Measurements from ENCODE around the gene GPER1. TPM values are rescaled to one million over a fixed set of nuclear protein-coding genes. Genes with fewer than 3 reads are reported as not detected.

Gene GPER1
- total and polyA plus RNA-seq, 2 experiments from 2014 or later, result 0.89 TPM; not detected in 1

DNA sequence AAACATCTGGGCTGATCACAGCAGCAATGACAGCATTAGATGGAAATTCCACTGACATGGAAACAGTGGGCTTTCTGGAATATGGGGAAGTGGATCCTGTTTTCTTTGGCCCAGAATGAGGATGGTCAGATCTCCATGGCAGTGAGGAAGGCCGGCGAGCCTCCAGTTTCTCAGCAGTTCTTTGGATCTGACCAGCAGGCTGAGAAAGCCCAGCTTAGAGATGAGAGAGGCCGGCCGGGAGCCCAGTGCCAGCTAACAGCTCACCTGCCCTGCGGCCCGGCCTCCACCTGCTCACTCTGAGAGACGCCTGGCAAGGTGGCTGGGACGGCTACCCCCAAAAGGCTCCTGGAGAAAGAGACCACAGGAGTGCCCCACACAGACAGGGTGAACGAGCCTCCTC, 24.2 kb downstream of the GPER1 start:
- no peak overlapping the region for H3K4me3 ChIP-seq
- Mint-ChIP-seq H3K27ac (no peak overlapping the region), H3K9me3 (no peaks in the 10 kb centered on the region), H3K4me3 (no peak overlapping the region), H3K4me1 (no peaks in the 10 kb centered on the region; the same call in 2 of the 3 replicates), H3K27me3 (ENCODE audit: insufficient read depth, low read depth, poor library complexity) (peaks cover 8% of the 10 kb centered on the region), H3K36me3 (ENCODE audit: low read depth) (peaks cover 5% of the 10 kb centered on the region)
- no peaks in the 10 kb centered on the region for H3K4me1 ChIP-seq (ENCODE audit: insufficient read depth)
- TF ChIP-seq, protein P1, sequence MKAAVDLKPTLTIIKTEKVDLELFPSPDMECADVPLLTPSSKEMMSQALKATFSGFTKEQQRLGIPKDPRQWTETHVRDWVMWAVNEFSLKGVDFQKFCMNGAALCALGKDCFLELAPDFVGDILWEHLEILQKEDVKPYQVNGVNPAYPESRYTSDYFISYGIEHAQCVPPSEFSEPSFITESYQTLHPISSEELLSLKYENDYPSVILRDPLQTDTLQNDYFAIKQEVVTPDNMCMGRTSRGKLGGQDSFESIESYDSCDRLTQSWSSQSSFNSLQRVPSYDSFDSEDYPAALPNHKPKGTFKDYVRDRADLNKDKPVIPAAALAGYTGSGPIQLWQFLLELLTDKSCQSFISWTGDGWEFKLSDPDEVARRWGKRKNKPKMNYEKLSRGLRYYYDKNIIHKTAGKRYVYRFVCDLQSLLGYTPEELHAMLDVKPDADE (IDR thresholded peaks at IDR 0.05), result no peak
- TF ChIP-seq EZH2 (IDR thresholded peaks at IDR 0.05; ENCODE audit: low read depth, unreplicated experiment) (no peak), ZNF114 (CRISPR knock-in tag; IDR thresholded peaks at IDR 0.05) (no peak), POLR2AphosphoS5 (IDR thresholded peaks at IDR 0.05; ENCODE audit: low read depth) (no peak)
- TF ChIP-seq, protein P2, sequence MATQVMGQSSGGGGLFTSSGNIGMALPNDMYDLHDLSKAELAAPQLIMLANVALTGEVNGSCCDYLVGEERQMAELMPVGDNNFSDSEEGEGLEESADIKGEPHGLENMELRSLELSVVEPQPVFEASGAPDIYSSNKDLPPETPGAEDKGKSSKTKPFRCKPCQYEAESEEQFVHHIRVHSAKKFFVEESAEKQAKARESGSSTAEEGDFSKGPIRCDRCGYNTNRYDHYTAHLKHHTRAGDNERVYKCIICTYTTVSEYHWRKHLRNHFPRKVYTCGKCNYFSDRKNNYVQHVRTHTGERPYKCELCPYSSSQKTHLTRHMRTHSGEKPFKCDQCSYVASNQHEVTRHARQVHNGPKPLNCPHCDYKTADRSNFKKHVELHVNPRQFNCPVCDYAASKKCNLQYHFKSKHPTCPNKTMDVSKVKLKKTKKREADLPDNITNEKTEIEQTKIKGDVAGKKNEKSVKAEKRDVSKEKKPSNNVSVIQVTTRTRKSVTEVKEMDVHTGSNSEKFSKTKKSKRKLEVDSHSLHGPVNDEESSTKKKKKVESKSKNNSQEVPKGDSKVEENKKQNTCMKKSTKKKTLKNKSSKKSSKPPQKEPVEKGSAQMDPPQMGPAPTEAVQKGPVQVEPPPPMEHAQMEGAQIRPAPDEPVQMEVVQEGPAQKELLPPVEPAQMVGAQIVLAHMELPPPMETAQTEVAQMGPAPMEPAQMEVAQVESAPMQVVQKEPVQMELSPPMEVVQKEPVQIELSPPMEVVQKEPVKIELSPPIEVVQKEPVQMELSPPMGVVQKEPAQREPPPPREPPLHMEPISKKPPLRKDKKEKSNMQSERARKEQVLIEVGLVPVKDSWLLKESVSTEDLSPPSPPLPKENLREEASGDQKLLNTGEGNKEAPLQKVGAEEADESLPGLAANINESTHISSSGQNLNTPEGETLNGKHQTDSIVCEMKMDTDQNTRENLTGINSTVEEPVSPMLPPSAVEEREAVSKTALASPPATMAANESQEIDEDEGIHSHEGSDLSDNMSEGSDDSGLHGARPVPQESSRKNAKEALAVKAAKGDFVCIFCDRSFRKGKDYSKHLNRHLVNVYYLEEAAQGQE (IDR thresholded peaks at IDR 0.05; ENCODE audit: unreplicated experiment), result no peak
- no peak for ATAC-seq
- no peak overlapping the region for H2AFZ ChIP-seq
- no peak overlapping the region for H3K27ac ChIP-seq (ENCODE audit: low read depth)
- no peaks in the 10 kb centered on the region for H3K9me2 ChIP-seq (ENCODE audit: insufficient read depth)
- H4K20me1 ChIP-seq (replicated peaks; ENCODE audit: insufficient read depth), result peaks cover 7% of the 10 kb centered on the region; the same call in 1 of the 2 replicates
- H3K36me3 ChIP-seq (ENCODE audit: insufficient read depth), result no peaks in the 10 kb centered on the region
- peaks cover 48% of the 10 kb centered on the region for H3K79me2 ChIP-seq (replicated peaks; ENCODE audit: insufficient read depth)
- no peak for DNase-seq (ENCODE audit: low spot score)
- no peaks in the 10 kb centered on the region for H3K27me3 ChIP-seq (ENCODE audit: insufficient read depth)
- no peak overlapping the region for H3K4me2 ChIP-seq
- H3F3A ChIP-seq (replicated peaks; ENCODE audit: low read depth), result no peaks in the 10 kb centered on the region

DNA sequence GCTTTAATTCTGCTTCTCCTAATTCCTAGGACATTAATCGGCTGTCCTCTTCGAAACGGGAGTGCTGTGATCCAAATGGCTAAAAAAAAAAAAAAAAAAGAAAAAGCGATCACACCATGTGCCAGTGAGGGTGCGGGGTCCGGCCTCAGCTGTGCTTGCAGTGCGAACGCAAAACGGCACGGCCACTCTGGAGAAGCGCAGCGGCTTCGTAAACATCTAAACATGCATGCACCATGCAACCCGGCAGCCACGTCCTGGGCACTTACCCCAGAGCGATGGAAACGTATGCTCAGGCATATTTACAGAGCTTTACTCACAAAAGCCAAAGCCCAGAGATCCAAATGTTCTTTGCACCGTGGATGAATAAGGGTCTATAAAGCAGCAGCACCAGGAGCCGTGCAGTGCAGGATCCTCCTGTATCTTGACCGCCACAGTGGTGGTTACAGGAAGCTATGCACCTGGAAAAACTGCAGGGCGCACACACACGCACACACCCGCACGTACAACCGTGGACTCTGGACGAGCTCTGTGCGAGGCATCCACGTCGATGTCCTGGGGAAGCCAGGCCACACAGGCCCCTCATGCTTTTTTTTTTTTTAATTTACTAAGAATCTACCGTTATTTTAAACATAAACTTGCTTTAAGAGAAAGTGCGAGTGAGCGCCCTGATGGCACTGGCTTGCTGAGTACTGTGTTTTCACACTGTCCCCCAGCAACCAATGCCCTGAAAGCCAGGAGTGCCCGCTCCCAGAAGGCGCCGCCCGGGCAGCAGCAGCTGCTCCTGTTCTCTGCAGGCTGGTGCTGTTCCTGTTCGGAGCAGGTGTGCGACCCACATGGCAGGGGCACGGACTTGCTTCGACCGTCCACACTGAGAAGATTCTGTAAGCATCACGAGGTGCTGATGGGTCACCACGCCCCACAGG, 25.0 kb downstream of the GPER1 start:
- H3K36me3 Mint-ChIP-seq (ENCODE audit: low read depth), result peaks cover 13% of the 10 kb centered on the region
- H3F3A ChIP-seq (replicated peaks; ENCODE audit: low read depth), result no peaks in the 10 kb centered on the region
- ATAC-seq, result no peak
- no peak for DNase-seq (ENCODE audit: low spot score)
- H3K4me3 ChIP-seq, result no peak overlapping the region
- H3K4me3 Mint-ChIP-seq, result no peak overlapping the region
- H3K79me2 ChIP-seq (replicated peaks; ENCODE audit: insufficient read depth), result peaks cover 51% of the 10 kb centered on the region
- H3K27me3 Mint-ChIP-seq (ENCODE audit: insufficient read depth, low read depth, poor library complexity), result peaks cover 13% of the 10 kb centered on the region
- no peak overlapping the region; the same call in 1 of the 2 replicates for H3K27ac Mint-ChIP-seq
- H3K4me2 ChIP-seq, result no peak overlapping the region
- peaks cover 7% of the 10 kb centered on the region; the same call in 1 of the 2 replicates for H4K20me1 ChIP-seq (replicated peaks; ENCODE audit: insufficient read depth)
- H3K27me3 ChIP-seq (ENCODE audit: insufficient read depth), result no peaks in the 10 kb centered on the region
- H3K9me2 ChIP-seq (ENCODE audit: insufficient read depth), result no peaks in the 10 kb centered on the region
- H3K36me3 ChIP-seq (ENCODE audit: insufficient read depth), result no peaks in the 10 kb centered on the region
- no peak overlapping the region for H3K27ac ChIP-seq (ENCODE audit: low read depth)
- H3K4me1 Mint-ChIP-seq, result no peaks in the 10 kb centered on the region; the same call in 2 of the 3 replicates
- H3K4me1 ChIP-seq (ENCODE audit: insufficient read depth), result no peaks in the 10 kb centered on the region
- H3K9me3 Mint-ChIP-seq, result no peaks in the 10 kb centered on the region; the same call in 2 of the 3 replicates
- no peak overlapping the region for H2AFZ ChIP-seq
- TF ChIP-seq, protein P3, sequence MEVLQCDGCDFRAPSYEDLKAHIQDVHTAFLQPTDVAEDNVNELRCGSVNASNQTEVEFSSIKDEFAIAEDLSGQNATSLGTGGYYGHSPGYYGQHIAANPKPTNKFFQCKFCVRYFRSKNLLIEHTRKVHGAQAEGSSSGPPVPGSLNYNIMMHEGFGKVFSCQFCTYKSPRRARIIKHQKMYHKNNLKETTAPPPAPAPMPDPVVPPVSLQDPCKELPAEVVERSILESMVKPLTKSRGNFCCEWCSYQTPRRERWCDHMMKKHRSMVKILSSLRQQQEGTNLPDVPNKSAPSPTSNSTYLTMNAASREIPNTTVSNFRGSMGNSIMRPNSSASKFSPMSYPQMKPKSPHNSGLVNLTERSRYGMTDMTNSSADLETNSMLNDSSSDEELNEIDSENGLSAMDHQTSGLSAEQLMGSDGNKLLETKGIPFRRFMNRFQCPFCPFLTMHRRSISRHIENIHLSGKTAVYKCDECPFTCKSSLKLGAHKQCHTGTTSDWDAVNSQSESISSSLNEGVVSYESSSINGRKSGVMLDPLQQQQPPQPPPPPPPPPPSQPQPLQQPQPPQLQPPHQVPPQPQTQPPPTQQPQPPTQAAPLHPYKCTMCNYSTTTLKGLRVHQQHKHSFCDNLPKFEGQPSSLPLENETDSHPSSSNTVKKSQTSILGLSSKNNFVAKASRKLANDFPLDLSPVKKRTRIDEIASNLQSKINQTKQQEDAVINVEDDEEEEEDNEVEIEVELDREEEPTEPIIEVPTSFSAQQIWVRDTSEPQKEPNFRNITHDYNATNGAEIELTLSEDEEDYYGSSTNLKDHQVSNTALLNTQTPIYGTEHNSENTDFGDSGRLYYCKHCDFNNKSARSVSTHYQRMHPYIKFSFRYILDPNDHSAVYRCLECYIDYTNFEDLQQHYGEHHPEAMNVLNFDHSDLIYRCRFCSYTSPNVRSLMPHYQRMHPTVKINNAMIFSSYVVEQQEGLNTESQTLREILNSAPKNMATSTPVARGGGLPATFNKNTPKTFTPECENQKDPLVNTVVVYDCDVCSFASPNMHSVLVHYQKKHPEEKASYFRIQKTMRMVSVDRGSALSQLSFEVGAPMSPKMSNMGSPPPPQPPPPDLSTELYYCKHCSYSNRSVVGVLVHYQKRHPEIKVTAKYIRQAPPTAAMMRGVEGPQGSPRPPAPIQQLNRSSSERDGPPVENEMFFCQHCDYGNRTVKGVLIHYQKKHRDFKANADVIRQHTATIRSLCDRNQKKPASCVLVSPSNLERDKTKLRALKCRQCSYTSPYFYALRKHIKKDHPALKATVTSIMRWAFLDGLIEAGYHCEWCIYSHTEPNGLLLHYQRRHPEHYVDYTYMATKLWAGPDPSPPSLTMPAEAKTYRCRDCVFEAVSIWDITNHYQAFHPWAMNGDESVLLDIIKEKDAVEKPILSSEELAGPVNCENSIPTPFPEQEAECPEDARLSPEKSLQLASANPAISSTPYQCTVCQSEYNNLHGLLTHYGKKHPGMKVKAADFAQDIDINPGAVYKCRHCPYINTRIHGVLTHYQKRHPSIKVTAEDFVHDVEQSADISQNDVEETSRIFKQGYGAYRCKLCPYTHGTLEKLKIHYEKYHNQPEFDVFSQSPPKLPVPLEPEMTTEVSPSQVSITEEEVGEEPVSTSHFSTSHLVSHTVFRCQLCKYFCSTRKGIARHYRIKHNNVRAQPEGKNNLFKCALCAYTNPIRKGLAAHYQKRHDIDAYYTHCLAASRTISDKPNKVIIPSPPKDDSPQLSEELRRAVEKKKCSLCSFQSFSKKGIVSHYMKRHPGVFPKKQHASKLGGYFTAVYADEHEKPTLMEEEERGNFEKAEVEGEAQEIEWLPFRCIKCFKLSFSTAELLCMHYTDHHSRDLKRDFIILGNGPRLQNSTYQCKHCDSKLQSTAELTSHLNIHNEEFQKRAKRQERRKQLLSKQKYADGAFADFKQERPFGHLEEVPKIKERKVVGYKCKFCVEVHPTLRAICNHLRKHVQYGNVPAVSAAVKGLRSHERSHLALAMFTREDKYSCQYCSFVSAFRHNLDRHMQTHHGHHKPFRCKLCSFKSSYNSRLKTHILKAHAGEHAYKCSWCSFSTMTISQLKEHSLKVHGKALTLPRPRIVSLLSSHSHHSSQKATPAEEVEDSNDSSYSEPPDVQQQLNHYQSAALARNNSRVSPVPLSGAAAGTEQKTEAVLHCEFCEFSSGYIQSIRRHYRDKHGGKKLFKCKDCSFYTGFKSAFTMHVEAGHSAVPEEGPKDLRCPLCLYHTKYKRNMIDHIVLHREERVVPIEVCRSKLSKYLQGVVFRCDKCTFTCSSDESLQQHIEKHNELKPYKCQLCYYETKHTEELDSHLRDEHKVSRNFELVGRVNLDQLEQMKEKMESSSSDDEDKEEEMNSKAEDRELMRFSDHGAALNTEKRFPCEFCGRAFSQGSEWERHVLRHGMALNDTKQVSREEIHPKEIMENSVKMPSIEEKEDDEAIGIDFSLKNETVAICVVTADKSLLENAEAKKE (CRISPR knock-in tag; IDR thresholded peaks at IDR 0.05), result no peak
- TF ChIP-seq ZNF114 (CRISPR knock-in tag; IDR thresholded peaks at IDR 0.05) (no peak), EZH2phosphoT487 (IDR thresholded peaks at IDR 0.05; ENCODE audit: unreplicated experiment) (no peak), ZNF331 (CRISPR knock-in tag; IDR thresholded peaks at IDR 0.05; ENCODE audit: low read depth) (no peak), EZH2 (IDR thresholded peaks at IDR 0.05; ENCODE audit: low read depth, unreplicated experiment) (no peak)
